Stimulated activated CD4-positive, alpha-beta T cell treated with anti-CD3 and anti-CD28 coated beads, Interleukin-2, amount 100 ng/mL, for 48 hours (primary cell): ENCODE results near the gene AVP.

Experiments used
- DNase-seq, 2 donors: peaks; one replicate each; pipeline ENCODE4 v3.0.0-alpha.2; 2020

The AVP gene

GRCh38 chr20:3047486-3048419, 36.8 kb downstream of the AVP start:
- no peak for DNase-seq

- no peak for DNase-seq
Observed at GRCh38 chr20:3046677-3047462, 37.7 kb downstream of the AVP start.

- DNase-seq: peak; percentile 72 to 82
Observed at GRCh38 chr20:3045816-3046676, 38.5 kb downstream of the AVP start, which contains the start of gene MRPS26. Gene MRPS26, plus strand, starts transcription at chr20:3046052. Its CDS starts 17 bp downstream, at chr20:3046069.

GRCh38 chr20:3045042-3045815, 39.3 kb downstream of the AVP start:
- DNase-seq: peak; percentile 52 to 59

- DNase-seq: no peak
Observed at GRCh38 chr20:3044336-3044965, 40.1 kb downstream of the AVP start.

GRCh38 chr20:3043322-3043721, 41.2 kb downstream of the AVP start, which contains the start of gene GNRH2:
Gene GNRH2, plus strand, starts transcription at chr20:3043622. Its CDS starts 793 bp downstream, at chr20:3044415.
- DNase-seq: no peak

GRCh38 chr20:3042625-3043024, 41.9 kb downstream of the AVP start:
- no peak for DNase-seq

GRCh38 chr20:3041854-3042409, 42.6 kb downstream of the AVP start:
- DNase-seq: no peak

GRCh38 chr20:3040086-3040485, 44.4 kb downstream of the AVP start:
- no peak for DNase-seq

- DNase-seq: no peak
Observed at GRCh38 chr20:3039426-3039825, 45.1 kb downstream of the AVP start.

DNA sequence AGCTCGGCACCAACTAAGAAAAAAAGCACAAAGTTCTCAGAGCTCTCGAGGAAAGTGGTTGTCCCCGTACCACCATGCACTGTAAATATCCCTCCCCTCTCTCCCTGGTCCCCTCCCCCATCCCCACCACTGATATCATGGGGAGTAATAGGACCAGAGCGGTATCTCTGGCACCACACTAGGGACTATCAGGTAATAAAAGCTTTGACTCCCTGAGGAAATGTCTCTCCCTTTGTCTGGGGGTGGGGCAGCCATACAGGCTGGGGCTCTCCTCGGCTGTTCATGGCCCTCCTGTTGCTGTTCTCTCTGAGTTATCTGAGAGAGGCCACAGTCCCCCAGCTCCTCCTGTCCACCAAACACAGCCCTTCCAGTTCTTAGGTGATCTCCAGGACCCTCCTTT, 46.1 kb downstream of the AVP start:
- DNase-seq: no peak

- no peak for DNase-seq
Observed at GRCh38 chr20:3037654-3038053, 46.9 kb downstream of the AVP start.

- no peak for DNase-seq
Observed at GRCh38 chr20:3032624-3033023, 51.9 kb downstream of the AVP start.
